HG03159 (cell line): Measurements from ENCODE around the gene TBCD.
A peak's percentile ranks its signal among the peaks of the same experiment; 100 is the strongest.

Experiments used
- ATAC-seq: cut with Tn5 transposase; IDR thresholded peaks from one replicate; pipeline ENCODE4 v1.9.1; 2021; ENCODE audit warnings: mild to moderate bottlenecking, moderate library complexity; ENCODE audit not compliant: unreplicated experiment

Gene TBCD

DNA sequence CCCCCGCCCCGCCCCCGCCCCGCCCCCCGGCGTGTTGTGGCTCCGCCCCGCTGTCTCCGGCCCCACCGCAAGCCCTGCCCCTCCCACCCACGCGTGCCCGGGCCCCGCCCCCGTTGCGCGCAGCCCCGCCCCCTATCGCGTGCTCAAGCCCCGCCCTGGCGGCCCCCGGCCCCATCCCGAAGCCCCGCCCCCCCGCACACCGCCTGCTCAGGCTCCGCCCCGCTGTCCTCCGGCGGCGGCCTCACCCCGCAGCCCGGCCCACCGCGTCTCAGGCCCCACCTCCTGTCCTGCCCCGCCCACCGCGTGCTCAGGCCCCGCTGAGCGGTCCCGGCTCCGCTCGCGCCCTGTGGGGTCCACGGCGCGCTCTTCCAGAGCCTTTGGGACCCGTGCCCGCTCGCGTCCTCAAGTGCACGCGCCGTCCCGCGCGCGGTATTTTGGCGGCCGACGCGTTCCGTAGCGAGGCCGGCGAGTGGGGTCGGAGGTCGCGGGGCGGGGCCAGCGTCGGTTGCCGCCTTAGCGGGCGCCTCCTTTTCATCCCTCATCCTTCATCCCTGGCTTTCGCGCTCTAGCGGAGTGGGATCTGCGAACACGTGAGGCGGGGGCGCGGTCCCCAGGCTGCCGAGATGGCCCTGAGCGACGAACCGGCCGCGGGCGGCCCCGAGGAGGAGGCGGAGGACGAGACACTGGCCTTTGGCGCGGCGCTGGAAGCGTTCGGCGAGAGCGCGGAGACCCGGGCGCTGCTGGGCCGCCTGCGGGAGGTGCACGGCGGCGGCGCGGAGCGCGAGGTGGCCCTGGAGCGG is at the start of gene TBCD:
Gene TBCD (plus strand): TSS at position 495 of the 800 bp plus-strand sequence. CDS start 129 bp downstream, at position 624.
- ATAC-seq, result peak; percentile 63

DNA sequence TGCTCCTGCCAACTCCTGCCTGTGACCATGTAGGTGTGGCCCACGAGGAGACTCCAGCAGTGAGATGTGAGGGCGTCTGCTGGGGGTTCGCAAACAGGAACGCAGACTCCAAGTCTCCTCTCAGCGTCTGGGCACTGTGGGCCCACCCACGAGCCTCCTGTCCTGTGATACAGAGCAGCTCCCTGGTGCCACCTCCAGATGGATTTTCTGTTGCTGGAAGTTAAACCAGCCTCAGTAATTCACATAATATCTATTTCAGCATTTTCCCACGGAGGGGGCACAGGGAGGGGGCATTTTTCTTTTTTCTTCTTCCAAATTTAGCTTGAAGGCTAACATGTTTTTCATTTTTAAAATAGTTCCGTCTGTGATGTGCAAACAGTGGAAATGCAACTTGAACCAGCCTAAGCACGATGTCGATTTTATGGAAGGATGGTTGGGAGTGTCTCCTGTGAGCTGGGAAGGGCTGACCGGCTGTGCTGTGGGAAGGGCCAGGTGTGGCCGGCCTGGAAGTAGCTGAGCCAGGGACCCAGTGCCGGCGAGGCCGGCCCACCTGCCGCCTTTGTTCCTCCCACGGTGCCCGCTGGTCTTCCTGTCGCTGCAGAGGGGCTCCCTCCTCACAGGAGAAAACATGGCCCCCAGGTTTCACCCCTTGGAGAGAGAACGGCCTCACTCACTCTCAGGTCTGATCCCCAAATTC is 49.5 kb upstream of the TBCD start:
- no peak for ATAC-seq

DNA sequence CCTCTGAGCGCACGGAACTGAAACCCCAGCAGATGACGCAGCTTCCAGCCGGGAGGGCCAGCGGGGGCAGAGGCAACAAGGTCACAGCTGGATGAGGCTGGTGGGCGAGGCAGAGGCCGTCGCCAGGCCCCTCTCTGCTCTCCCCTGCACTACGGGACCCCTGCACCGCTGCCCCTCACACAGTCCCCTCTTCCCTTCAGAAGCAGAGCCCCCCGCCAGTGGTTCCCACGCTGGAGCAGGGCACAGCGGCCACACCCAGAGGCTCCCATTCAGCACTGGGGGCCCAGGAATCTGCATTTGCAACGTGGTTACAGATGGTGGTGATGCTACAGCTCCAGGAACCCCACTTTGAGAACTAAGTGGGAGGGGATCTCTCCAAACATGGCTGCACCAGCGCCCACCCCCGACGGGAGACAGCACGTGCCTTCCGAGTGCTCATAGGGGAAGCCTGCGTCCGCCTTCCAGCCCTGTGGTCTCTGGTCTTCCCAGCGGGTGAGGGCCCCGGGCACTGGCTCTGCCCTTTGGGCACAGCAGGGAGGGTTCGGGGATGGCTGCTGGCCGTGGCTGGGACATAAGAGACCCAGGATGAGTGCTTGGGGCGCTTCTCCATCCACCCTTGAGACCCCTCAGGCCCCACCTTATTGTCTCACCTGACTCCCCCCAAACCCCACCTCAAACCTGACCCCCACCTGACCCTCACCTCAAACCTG is 48.7 kb upstream of the TBCD start:
- no peak for ATAC-seq

DNA sequence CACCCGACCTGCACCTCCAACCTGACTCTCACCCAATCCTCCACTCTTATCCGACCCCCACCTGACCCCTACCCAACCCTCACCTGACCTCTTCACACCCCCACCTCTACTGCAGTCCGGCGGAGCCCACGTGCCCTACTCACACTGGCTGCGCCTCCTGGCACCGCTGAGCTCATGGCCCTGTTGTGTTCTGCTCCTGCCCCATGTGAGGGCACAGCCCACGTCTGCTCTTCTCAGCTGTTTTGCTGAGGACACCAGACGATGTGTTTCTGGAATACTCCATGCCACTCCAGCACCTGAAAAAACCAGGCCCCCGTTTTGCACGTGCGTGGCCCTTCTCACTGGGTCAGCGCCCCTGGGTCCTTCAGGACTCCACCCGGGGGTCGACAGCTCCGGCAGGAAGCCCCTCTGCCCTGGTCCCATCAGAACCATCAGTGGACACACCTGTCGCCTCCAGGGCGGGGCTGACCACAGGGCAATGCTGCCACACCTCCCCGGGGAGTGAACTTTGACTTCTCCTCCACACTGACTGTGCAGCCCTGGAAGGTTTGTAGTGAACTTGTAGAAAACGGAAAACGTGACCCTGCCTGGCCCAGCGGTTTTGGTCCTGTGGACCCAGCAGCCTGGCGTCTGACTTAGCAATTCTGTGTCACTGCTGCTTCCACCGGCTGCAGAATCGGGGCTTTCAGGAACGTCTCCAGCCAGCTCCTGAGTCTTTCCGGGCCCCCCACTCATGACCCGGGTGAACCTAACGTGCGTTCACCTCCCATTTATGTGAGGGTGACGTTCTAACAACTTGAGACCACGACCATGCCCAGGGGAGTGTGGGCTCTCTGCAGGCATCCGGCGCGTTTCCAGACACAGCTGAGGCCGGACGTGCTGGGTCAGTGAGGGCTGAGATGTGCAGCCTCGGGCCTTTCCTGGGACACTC is 47.7 kb upstream of the TBCD start:
- no peak for ATAC-seq

DNA sequence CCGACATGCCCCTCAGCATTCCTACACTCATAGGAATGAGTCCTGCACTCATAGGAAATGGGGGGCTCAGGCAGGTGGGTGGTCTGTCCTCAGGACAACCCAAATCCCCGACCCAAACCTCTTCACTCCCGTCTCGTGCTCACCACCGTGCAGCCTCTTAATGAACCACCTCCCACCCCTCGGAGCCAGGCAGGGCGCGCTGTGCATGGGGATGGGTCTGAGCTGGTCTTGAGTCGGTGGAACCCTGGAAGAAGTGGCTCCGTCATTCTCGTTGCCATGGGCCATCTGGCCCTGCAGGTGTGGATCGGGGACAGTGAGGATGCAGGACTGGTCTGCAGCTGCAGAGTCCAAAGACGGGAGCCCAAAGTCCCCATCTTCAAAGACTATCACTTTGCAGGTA is 47.0 kb upstream of the TBCD start:
- ATAC-seq, result no peak

DNA sequence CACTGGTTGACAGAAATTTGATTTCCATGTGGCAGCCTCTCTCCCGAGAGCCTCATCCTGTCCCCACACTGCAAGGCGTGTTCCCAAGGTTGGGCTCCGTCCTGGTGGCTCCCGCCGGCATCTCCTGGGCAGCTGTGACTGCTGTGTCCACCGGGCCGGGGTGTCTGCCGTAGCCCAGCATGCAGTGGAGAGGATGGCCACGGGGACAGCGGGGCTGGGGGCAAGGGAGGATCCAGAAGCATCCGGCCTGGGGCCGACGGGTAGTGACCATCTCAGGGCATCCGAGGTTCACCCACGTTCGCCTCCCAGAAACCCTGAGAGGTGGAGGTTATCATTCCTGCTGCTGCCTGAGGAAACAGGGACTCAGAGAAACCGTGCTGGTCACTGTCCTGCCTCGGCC is 46.1 kb upstream of the TBCD start:
- no peak for ATAC-seq

DNA sequence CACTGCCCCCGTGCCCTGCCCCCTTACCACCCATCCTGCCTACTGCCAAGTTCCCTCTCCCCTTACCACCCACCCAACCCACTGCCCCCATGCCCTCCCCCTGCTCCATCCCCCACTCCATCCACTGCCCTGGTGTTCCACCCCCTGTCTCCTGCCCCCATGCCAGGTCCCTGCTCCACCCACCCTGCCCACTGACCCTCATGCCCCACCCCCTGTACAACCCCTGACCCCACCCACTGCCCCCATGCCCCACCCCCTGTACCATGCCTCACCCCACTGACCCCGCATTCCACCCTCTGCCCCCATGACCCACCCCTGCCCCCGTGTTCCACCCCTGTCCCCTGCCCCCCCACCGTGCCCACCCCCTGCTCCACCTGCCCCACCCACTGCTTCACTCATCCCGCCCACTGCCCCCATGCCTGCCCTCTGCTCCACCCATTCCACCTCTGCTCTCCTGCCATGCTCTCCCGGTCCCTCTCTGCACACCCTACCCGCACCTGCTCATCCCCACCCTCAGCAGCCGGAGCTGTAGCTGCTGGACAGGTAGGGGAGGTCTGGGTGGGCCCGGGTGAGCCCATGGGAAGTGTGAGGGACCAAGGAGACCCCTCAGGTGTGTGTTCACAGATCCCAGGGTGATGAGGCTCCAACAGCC is 42.7 kb upstream of the TBCD start:
- ATAC-seq, result no peak

DNA sequence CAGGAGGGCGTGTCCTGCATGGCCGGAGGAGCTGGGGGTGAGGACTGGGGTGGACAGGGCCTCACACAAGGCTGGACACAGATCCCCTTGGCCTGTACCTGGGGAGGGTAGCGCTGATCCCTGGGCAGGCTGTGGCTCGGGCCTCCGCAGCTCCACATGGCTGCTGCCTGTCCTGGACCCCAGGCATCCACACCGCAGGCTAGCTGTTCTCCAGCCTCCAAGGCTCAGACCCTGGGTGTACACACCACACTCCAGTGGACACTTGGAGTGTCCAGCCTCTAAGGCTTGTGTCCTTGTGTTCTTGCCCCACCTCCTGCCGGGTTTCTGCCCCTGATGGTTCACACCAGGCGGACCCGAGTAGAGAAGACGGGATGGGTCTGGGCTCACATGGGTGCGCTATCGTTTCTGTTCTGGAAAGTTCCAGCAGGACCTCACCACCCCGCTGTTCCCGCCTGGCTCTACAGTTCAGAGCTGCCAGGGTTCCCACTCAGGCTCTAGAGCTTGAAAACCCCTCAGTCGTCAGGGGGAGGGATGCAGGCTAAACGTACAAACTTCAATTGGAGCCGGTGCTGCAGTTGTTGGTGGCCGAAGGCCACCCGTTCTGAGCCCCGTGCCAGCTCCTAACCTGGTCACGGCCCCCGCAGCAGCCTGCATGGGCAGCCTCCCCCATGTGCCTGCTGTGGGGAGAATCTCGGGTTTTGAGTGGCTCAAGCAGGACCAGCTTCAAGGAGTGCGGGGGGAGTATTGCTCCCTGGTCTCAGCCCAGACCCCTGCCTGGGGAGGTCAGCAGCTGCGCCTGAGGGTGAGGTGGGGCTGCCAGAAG is 42.0 kb upstream of the TBCD start:
- ATAC-seq, result no peak

DNA sequence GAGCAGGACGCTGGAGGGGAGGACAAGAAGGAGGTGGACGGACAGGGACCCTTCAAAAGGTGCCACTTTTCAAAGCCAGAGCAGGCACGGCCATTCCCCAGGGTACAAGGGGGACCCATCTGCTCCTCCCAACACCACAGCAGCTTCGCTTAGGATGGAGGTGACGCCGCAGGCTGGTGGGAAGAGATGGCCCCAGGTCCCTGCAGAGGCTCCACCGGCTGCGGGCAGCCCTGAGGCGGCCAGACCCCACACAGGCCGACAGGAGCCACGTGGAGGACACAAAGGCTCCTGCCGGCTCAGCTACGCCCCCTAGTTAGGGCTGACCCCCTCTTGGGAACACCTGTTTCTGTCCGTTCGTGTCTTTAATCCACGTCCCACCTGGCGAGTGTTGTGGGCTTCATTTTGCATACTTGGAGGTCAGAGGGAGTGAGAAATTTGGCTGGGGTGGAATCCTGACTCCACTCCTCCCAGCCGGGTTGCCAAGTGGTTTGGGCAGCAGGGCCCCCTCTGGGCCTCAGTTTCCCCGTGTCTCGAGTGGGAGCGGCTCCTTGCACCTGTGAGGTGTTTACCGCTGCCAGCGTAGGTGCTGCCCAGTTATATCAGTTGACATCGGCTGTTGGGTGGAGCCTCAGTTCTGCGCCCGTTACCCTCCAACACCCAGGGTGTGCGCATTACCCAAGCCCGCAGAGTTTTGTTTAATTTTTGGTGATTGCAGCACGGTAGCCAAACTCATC is 41.2 kb upstream of the TBCD start:
- ATAC-seq, result no peak

DNA sequence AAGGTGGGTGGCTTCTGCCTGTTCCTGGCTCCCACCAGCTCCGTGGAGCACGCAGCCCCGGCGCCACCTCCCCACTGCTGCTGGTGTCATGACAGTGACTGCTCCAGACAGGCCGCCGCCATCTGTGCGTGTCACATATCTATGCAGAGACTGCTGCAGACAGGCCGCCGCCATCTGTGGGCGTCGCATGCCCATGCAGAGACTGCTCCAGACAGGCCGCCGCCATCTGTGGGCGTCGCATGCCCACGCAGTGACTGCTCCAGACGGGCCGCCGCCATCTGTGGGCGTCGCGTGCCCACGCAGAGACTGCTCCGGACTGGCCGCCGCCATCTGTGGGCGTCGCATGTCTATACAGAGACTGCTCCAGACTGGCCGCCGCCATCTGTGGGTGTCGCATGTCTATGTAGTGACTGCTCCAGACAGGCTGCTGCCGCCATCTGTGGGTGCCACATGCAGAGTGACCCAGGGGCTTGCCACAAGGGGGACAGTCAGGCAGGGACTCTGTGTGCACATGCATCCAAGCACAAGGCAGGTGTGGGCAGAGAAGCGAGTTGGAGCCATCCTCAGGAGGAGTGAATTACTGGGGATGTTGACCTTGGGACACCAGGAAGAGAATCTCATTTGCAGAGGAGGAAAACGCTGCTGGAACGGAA is 38.7 kb upstream of the TBCD start:
- no peak for ATAC-seq

DNA sequence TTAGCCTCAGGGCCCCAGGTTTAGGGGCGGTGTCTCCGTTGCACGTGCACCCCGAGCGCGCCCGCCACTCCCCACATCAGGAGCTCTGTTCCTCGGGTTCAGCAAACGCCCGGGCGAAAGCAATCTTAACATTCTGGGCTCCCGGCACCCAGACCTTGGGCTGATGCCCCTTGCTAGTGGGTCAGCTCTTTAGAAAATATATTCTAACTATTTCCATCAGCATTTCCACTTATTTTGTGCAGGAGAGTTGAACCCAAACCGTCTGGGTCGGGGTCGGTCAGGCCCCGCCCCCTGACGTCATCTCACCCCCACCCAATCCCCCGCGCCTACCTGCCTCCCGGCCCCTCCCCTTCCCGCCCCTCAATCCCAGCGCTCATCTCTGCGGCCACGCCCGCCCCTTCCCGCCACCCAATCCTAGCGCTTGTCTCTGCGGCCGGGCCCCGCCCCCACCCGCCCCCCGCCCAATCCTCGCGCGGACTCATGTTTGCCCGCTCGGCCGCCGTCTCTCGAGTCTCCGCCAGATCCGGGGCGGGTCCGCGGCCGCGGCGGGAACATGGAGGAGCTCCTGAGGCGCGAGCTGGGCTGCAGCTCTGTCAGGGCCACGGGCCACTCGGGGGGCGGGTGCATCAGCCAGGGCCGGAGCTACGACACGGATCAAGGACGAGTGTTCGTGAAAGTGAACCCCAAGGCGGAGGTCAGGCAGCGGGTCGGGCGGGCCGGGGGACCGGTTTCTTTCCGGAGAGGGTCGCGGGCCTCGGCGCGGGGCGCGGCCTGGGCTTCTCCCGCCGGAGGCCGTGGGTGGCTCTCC is 35.5 kb upstream of the TBCD start, which contains the start of gene FN3KRP:
Gene FN3KRP (plus strand): TSS at position 504 of the 808 bp plus-strand sequence. CDS start 50 bp downstream, at position 554.
- ATAC-seq, result peak; percentile 76

DNA sequence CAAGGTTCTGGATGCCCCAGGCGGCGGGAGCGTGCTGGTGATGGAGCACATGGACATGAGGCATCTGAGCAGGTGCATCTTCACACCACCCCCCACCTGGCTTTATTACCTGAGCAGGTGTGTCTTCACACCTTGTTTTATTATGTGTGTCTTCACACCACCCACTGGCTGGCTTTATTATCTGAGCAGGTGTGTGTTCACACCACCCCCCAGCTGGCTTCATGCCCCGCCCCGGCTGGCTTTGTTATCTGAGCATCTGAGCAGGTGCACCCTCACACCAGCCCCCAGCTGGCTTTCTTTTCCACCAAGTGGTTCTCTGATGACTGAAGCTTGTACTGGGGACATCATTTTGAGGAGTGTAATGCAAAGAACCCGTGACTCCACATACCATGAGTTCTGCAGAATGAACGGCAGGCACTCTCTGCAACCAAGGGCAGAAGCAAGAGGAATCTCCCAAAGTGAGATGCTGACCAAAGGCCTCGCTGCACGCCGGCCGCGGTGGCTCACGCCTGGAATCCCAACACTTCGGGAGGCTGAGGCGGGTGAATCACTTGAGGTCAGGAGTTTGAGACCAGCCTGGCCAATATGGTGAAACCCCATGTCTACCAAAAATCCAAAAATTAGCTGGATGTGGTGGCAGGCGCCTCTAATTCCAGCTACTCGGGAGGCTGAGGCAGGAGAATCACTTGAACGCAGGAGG is 32.7 kb upstream of the TBCD start:
- no peak for ATAC-seq

DNA sequence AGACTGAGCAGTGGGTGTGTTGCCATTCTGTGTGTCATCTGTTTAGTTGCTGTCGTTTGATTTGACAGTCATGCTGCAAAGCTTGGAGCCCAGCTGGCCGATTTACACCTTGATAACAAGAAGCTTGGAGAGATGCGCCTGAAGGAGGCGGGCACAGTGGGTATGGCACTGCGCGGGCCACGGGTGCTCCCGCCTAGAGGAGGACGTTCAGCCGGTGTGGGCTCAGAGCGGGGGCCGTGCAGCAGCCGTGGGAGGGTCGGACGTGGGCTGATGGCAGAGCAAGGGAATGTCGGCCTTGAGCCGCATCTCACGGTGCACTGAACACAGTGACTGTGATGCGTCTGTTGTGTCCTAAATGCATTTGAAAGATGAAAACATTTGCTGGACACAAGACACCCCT is 31.7 kb upstream of the TBCD start:
- no peak for ATAC-seq

DNA sequence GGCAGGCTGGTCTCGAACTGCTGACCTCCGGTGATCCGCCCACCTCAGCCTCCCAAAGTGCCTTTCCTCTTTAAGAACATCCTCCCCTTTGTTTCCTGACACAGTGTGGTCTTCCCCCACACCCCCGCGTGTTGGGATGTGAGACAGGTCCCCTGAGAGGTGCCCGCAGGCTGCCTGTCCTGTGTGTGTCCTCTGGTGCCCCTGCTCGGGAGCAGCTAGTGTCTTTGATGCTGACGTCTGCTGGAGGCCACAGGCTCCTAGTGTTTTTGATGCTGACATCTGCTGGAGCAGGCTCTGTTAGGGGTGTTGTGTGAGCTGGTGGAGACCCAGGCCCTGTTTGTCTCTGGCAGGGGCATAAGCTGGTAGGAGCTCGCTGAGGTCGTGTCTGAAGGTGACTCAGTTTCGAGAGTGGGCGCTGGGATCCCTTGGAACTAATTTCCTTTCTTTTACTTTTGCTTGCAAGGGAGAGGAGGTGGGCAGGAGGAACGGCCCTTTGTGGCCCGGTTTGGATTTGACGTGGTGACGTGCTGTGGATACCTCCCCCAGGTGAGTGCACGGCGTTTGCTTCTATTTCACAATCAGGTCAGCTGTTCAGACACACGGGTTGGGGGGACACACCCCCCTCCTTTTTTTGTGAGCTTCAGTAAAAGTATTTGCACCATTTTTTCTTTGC is 29.4 kb upstream of the TBCD start:
- ATAC-seq, result no peak

DNA sequence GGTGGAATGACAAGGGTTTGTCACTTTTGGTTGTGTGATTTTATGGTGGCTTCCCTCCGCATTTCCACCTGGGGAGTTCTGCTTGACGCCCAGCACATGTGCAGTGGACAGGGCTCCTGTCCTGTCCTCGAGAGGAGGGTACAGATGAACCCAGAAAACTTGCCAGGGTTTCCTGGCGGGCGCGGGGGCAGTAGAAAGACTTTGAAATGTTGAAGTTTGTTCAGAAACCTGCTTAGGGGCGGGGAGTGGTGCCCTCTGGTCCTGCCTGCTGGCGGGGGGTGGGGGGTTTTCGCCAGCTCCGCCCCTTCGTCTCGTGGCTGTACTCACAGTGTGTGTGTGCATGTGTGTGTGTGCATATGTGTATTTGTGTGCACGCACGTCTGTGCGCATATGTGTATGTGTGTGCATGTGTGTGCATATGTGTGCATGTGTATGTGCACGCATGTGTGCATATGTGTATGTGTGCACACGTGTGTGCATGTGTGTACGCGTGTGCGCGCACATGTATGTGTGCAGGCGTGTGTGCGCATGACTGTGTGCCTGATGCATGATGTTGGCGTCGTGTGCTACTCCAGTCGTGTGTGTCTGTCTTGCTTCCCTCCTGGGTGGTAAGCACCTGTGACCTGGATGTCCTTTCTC is 28.6 kb upstream of the TBCD start:
- ATAC-seq, result no peak

DNA sequence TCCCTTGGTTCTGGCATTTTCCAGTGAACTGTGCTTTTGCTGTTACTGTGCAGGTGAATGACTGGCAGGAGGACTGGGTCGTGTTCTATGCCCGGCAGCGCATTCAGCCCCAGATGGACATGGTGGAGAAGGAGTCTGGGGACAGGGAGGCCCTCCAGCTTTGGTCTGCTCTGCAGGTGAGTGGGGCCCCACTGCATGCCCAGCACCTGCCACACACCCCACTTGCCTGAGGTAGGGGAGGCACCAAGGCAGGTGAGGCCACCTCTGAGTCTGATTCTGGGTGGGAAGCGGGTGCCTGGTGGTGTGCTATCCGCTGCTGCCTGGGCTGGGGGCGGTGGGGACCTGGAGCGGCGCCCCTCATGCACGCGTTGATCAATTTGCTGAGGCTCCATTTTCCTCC is 25.4 kb upstream of the TBCD start:
- no peak for ATAC-seq
